ELR (cell line): ENCODE measurements around the gene PDE9A.
"Not testable (repeated sequence)": the region's sequence is repeated elsewhere in the genome, so short reads cannot be mapped to it uniquely, and the experiment has no call there.

Experiments used
- DNase-seq: peaks from one replicate; pipeline ENCODE4 v3.0.0-alpha.2; 2015; ENCODE audit warnings: low read depth

The PDE9A gene

DNA sequence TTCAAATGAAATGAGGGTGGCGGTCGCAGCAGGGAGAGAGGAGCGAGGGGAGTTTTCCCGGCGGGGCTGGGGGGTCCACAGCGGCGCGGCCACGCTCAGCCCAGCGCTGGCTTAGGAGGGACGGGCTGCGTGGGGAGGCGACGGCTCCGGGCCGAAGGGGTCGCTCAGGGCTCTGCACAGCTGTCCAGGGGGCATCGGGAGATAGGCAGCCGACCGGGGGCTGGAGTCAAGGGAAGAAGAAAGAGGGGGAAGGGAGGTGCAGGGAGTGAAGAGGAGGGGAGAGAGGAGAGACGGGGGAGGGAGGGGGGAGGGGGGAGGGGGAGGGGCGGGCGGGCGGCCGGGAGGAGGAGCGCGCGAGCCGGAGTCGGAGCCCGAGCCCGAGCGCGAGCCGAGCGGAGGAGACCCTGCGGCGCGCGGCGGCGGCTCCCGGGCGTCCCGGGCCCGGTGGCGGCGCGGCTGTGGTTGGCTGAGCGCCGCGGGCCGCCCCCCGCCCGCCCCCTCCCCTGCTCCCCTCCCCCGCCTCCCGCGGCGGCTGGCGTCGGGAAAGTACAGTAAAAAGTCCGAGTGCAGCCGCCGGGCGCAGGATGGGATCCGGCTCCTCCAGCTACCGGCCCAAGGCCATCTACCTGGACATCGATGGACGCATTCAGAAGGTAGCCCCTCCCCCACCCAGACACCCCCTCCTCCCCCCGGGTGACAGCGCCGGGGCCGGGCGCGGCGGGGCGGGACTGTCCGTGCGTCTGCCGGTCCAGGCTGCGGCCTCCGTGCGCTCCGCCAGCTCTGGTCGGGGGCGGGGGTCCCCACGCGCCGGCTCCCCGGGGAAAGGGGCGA is at the start of gene PDE9A:
PDE9A (plus strand) TSS at position 391 of the 831 bp plus-strand sequence; CDS start at position 585, 194 bp downstream.
- DNase-seq = no peak

DNA sequence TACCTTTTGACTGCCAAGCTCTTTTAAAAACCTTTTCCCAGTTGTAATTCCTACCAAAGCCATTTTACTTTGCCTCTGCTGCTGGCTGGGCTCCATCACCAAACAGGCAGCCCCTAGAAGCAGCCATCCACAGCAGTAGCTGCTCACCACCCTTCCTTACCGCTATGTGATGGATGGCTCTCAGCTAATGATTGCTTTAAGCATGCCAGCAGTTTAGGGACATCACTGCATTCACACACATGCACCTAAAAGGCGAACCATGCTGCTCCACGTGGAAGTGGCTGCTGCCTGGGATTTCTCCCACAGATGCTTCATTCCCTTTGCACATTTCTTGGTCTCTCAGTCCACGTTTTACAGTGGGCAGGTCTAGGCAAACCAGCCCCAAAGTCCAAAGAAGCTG is 46.3 kb upstream of the PDE9A start:
- no peak for DNase-seq

DNA sequence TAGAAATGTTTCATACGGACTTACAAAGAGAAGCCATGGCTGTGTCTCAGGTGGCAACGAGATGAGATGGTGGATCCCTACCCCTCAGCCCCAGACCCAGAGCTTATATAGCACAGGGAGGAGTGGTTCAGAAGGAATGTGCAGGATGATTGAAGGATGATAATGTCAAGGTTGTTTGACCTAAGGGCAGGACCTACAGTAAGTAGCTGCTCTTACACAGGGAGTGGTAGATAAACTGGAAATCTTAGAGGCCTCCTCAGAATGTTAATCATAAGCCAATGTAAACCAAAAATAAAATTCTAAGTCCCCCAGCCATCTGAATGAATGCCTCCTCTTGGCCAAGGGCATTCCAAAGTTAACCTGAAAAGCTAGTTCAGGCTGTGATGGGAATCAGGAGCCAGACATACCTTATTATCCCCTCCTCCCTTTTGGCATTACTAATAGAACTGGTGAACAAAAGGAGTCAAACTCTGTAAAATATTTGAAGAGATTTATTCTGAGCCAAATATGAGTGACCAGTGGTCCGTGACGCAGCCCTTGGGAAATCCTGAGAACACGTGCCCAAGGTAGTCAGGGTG is 45.8 kb upstream of the PDE9A start:
- DNase-seq = no peak

DNA sequence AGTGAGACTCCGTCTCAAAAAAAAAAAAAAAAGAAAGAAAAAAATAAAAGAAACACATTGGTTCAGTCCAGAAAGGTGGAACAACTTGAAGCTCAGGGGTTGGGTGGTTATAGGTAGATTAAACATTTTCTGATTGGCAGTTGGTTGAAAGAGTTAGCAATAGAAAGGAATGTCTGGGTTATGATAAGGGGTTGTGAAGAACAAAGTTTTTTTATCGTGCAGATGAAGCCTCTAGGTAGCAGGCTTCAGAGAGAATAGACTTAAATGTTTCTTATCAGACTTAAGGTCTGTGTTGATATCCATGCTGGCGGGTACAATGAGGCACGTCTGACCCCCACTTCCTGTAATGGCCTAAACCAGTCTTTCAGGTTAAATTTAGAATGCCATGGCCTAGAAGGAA is 45.0 kb upstream of the PDE9A start:
- no peak for DNase-seq

DNA sequence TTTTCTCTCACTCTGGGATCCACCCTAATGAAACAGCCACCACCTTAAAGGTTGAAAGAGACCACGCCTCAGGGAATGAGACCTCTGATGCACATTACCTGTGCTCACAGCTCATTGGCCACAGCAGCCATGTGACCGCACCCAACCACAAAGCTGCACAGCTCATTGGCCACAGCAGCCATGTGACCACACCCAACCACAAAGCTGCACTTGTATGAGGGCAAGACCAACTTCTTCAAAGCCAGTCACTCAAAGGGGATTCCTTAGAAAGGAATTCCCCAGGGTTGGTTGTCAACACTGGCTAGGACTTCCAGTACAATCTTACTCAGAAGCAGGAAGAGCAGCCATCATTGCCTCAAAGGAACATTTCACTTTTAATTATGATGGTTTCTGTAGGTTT is 43.6 kb upstream of the PDE9A start:
- no peak for DNase-seq

DNA sequence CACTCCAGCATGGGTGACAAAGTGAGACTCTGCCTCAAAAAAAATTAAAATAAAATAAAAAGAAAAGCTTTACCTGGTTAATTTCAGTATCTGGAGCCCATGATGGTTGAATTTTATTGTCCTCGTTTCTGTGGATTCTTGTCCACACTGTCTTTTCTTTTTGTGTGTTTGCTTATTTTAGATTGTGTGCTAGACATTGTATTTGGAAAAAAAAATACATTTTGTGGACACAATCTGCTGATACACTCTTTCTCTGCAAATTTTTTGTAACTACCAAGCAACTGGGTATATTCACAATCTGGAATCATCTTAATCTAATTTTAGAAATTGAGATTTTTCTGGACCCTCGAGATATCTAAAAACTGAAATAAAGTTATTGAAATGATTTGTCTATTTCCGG is 41.6 kb upstream of the PDE9A start:
- no peak for DNase-seq

DNA sequence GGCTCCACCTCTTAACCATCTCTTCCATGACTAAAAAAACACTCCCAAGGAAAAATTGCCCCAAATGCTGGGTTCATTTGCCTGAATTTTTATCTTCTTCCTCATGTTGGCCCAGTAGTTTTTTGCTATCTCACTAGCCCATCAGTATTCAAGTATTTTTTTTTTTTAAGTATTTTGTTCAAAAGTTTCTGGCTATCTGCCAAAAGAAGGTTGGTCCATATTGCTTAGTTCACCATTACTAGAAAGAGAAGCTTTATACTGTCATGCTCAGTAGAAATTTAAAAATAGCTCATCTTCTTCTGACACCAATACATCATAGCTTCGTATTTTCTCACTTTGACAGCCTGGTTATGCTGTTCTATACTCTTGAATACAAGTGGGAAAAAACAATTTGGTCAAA is 41.0 kb upstream of the PDE9A start:
- no peak for DNase-seq

GRCh38 chr21:42613756-42614155 is 39.7 kb upstream of the PDE9A start:
- no peak for DNase-seq

DNA sequence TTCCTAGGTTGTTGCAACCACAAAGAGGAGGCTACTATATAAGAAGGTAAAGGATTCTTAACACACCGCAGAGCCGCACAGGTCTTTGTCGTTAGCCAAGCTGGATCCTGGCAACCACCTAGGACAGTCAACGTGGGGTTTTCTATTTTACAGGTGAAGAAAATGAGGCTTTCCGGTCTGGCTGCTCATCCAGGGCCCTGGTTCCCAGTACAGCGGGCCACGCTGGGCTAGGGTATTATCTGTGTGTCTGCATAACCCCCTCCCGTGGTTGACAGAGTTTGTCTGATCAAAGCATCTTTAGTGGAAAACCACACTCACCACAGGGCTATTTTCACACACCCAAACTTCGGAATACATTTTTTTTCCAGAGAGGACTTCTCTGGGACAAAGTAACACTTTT is 39.0 kb upstream of the PDE9A start:
- no peak for DNase-seq

DNA sequence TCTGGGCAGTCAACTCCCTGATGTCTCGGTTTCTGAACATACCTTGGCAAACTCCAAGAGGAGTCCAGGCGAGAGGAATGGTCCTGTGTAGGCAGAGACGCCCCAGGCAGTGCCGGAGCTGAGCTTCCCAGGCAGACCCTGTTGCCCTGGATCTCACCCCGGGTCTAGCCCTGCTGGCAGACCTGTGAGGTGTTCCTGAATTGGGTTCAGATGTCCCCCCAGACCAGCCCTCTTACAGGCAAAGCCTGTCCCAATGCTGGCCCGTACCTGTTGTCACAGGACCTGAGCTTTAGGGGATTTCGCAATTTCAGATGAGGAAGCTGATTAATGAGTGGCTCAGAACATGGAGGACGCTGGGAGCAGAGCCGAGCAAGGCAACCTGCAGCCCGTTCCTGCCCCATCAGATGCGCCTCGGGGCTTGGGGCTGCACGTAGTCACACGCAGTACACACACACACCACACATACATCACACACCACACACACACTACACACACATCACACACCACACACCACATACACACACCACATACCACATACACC is 38.5 kb upstream of the PDE9A start:
- peak; percentile 29 for DNase-seq

- DNase-seq = not testable (repeated sequence)
Observed at GRCh38 chr21:42615377-42615776, 38.0 kb upstream of the PDE9A start.

- DNase-seq = no peak
Observed at GRCh38 chr21:42615924-42616323, 37.5 kb upstream of the PDE9A start.

GRCh38 chr21:42616446-42616845 is 37.0 kb upstream of the PDE9A start:
- DNase-seq = no peak

DNA sequence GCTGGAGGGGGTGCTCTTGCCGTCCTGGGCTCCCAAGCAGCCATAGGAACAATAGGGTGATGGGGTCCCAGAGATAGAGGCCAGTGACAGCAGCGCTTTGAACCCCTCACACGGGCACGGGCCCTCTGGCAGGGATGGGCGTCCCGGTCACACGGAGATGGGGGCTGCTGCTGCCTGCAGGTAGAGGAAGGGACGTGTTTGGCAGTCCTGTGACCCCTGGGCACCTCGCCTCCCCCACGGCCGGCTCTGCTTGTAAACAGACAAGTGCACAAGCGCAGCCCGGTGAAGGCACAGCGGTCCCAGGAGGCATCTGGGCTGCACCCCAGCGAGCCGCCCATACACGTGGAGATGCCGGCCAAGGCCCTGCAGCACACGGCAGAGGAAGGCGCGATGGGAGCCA is 36.5 kb upstream of the PDE9A start:
- no peak for DNase-seq

GRCh38 chr21:42617486-42617885 is 35.9 kb upstream of the PDE9A start:
- no peak for DNase-seq

- DNase-seq = no peak
Observed at GRCh38 chr21:42618707-42619102, 34.7 kb upstream of the PDE9A start.

DNA sequence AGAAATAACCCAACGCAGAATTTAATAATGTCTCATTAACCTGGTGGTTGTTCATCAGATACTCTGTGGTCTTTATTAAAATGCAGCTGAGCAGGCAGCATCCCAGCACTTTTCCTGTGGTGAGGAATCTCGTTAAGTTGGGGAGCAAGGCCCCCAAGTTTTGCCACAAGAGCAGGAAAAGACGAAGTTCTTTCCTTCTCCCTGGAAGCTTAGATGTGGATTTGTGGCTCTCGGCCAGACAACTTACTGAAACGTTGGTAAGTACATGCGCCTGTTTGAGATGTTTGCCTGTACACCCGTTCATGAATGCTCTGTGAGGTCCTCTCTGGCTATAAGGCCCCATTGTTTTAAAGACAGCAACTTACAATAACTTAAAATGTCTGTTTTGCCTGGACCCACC is 34.3 kb upstream of the PDE9A start:
- DNase-seq = no peak

DNA sequence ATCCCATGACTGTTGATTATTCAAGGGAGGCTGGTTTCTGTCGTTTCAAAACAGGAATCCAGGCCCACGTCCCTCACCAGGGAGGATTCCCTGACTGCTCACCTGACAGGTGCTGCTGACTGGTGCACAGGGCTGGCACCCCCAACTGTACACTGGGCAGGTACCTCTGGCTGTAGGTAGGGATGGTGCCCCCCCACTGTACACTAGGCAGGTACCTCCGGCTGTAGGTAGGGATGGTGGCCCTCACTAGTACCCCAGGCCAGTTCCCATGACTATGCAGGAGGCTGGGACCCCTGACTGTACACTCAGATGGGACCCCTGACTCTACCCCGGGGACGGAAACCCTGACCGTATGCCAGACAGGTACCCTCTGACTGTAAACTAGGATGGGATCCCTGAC is 33.6 kb upstream of the PDE9A start:
- no peak for DNase-seq

DNA sequence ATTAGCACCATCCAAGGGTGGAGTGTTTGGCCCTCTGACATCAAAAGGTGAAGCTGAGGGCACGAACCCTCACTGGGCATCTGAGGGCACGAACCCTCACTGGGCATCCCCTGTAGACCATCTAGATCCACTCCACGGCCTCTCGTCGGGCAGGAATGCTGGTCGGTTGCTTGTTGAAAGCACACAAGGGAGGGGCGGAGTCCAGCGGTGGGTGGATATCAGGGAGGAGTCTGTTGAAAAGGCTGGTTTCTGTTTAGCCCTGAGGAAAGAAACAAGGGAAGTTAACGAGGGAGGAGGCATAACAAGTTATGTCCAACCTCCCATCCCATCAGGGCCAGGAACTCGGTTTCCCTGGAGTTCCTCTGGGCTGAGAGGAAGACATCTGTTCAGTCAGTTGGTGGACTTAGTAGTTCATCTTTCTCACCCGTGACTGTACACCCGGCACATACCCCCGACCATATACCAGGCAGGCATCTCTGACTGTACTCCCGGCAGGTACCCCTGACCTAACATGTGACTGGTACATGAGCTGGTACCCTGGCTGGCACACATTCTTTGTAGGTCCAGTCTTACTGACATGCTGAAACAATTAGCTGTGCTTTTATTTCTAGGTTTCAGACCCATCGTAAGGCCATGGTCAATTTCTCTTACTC is 32.1 kb upstream of the PDE9A start:
- DNase-seq = no peak

- DNase-seq = no peak
Observed at GRCh38 chr21:42621819-42622177, 31.6 kb upstream of the PDE9A start.

- DNase-seq = no peak
Observed at GRCh38 chr21:42622284-42622683, 31.1 kb upstream of the PDE9A start.

- no peak for DNase-seq
Observed at GRCh38 chr21:42623694-42624093, 29.7 kb upstream of the PDE9A start.

GRCh38 chr21:42624095-42624790 is 29.2 kb upstream of the PDE9A start:
- no peak for DNase-seq
